Neuronal stem cell (in vitro differentiated cells): ENCODE data around the gene ORC4.
"Not testable (repeated sequence)": the region's sequence is repeated elsewhere in the genome, so short reads cannot be mapped to it uniquely, and the experiment has no call there.

ENCODE experiments used
- DNase-seq: peaks from one replicate; pipeline ENCODE4 v3.0.0-alpha.2; 2013; ENCODE audit warnings: low spot score
- H2AFZ ChIP-seq: one replicate; pipeline ENCODE4 v1.6.1; 2013; ENCODE audit warnings: mild to moderate bottlenecking, low read length, inconsistent platforms
- H2AK5ac ChIP-seq: 2 replicates; pipeline ENCODE4 v1.6.1; 2013; ENCODE audit warnings: low read depth, mild to moderate bottlenecking, inconsistent platforms, low read length, moderate library complexity, mixed read lengths
- H2BK120ac ChIP-seq: 2 replicates; pipeline ENCODE4 v1.6.1; 2013; ENCODE audit warnings: low read depth, mild to moderate bottlenecking, inconsistent platforms, low read length, moderate library complexity, mixed read lengths
- H2BK12ac ChIP-seq: one replicate; pipeline ENCODE4 v1.6.1; 2013; ENCODE audit warnings: low read length, inconsistent platforms
- H2BK15ac ChIP-seq: 2 replicates; pipeline ENCODE4 v1.6.1; 2013; ENCODE audit warnings: mild to moderate bottlenecking, low read length, inconsistent platforms, mixed read lengths
- H2BK5ac ChIP-seq: one replicate; pipeline ENCODE4 v1.6.1; 2013; ENCODE audit warnings: inconsistent platforms, mild to moderate bottlenecking, low read length, moderate library complexity
- H3K14ac ChIP-seq: one replicate; pipeline ENCODE4 v1.6.1; 2013; ENCODE audit warnings: low read length, inconsistent platforms
- H3K18ac ChIP-seq: 2 replicates; pipeline ENCODE4 v1.6.1; 2013; ENCODE audit warnings: low read length, inconsistent platforms
- H3K23ac ChIP-seq: 2 replicates; pipeline ENCODE4 v1.6.1; 2013; ENCODE audit warnings: low read depth, mild to moderate bottlenecking, mixed read lengths, low read length, inconsistent platforms; ENCODE audit not compliant: poor library complexity
- H3K27ac ChIP-seq: replicated peaks from 3 replicates; pipeline ENCODE4 v1.5.1; 2013; ENCODE audit warnings: low read length, inconsistent platforms
- H3K27me3 ChIP-seq, 3 experiments: 2 replicates each; pipeline ENCODE4 v1.6.1; 2013; ENCODE audit warnings: low read length in 3 of 3, mild to moderate bottlenecking in 2 of 3, inconsistent platforms in 1 of 3, low read depth in 1 of 3, mixed read lengths in 1 of 3, moderate library complexity in 1 of 3; ENCODE audit not compliant: control insufficient read depth in 3 of 3, insufficient read depth in 3 of 3
- H3K36me3 ChIP-seq, 2 donors: replicated peaks in 1 of 2; 2 replicates each; pipeline ENCODE4 v1.6.1; 2013; ENCODE audit warnings: low read length in 2 of 2; ENCODE audit not compliant: control insufficient read depth in 2 of 2, insufficient read depth in 2 of 2
- H3K4ac ChIP-seq: 2 replicates; pipeline ENCODE4 v1.6.1; 2013; ENCODE audit warnings: inconsistent platforms, mild to moderate bottlenecking, low read length, moderate library complexity
- H3K4me1 ChIP-seq, 2 donors: 1 replicate in 1 of 2; 2 replicates in 1 of 2; pipeline ENCODE4 v1.6.1; 2013; ENCODE audit warnings: low read length in 2 of 2, low read depth in 1 of 2; ENCODE audit not compliant: control insufficient read depth in 2 of 2, insufficient read depth in 1 of 2
- H3K4me2 ChIP-seq: one replicate; pipeline ENCODE4 v1.6.1; 2013; ENCODE audit warnings: mild to moderate bottlenecking, low read length, inconsistent platforms; ENCODE audit not compliant: insufficient read depth, poor library complexity, severe bottlenecking
- H3K4me3 ChIP-seq, 2 donors: 2 replicates each; pipeline ENCODE4 v1.5.1; 2013; ENCODE audit warnings: low read length in 2 of 2, mild to moderate bottlenecking in 2 of 2, inconsistent platforms in 1 of 2, moderate library complexity in 1 of 2
- H3K79me1 ChIP-seq: one replicate; pipeline ENCODE4 v1.6.1; 2013; ENCODE audit warnings: low read depth, mild to moderate bottlenecking, inconsistent platforms, low read length, moderate library complexity
- H3K9ac ChIP-seq: one replicate; pipeline ENCODE4 v1.6.1; 2013; ENCODE audit warnings: mild to moderate bottlenecking, low read depth, low read length, inconsistent platforms; ENCODE audit not compliant: poor library complexity
- H3K9me3 ChIP-seq, 2 donors: replicated peaks in 1 of 2; 2 replicates each; pipeline versions ENCODE3 to v1.6.1; 2013; ENCODE audit warnings: low read length in 2 of 2, mild to moderate bottlenecking in 2 of 2, inconsistent platforms in 1 of 2, low read depth in 1 of 2, mixed read lengths in 1 of 2, moderate library complexity in 1 of 2; ENCODE audit not compliant: control insufficient read depth in 2 of 2, insufficient read depth in 1 of 2
- H4K8ac ChIP-seq: one replicate; pipeline ENCODE4 v1.6.1; 2013; ENCODE audit warnings: low read depth, mild to moderate bottlenecking, inconsistent platforms, low read length, moderate library complexity
- H4K91ac ChIP-seq: one replicate; pipeline ENCODE4 v1.6.1; 2013; ENCODE audit warnings: low read length, low read depth, mild to moderate bottlenecking, inconsistent platforms; ENCODE audit not compliant: poor library complexity
- WGBS, 2 donors: extraction: QIAGEN DNeasy Blood & Tissue Kit; methylation state at CpG; one replicate each; pipeline ENCODE4 v1.1.7; 2013; ENCODE audit warnings: missing lambda C conversion rate in 2 of 2, mixed read lengths in 1 of 2; ENCODE audit not compliant: insufficient read length in 2 of 2, insufficient replicate concordance in 1 of 2; ENCODE audit errors: extremely low coverage in 2 of 2; 5-methylcytosine and 5-hydroxymethylcytosine counted together

ORC4 gene

DNA sequence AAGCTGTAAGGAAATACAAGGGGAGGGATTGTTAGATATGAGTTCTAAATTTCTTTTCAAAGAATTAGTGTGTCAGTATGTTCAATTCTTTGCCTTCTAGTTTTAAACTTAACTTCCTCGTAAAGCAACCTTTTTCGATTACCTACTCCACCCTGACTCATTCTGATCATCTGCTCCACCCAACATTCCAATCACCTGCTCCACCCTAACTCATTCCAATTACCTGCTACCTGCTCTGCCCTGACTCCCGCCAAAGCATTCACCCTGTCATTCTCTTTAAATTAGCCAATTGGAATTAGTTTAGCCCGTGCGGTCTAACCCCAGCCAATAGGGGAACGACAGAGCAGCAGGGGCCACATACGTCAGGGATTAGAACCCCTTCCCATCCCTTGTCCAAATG is 12.1 kb downstream of the ORC4 start:
- not testable (repeated sequence) for H3K4me3 ChIP-seq, H3K23ac ChIP-seq, H3K27ac ChIP-seq, H3K27me3 ChIP-seq, H2AFZ ChIP-seq, H3K4me2 ChIP-seq, H3K18ac ChIP-seq, H3K9ac ChIP-seq, H2AK5ac ChIP-seq, H4K91ac ChIP-seq, H3K14ac ChIP-seq, H3K79me1 ChIP-seq, H4K8ac ChIP-seq, H3K4me1 ChIP-seq, H2BK5ac ChIP-seq, H3K36me3 ChIP-seq, H2BK12ac ChIP-seq, H2BK120ac ChIP-seq, H3K4ac ChIP-seq, H2BK15ac ChIP-seq, DNase-seq
- no CpG with 5 or more reads among the region's 7 CpGs for WGBS, 2 donors
- peaks cover 2 to 36% of the 10 kb centered on the region in 2 donors for H3K9me3 ChIP-seq

DNA sequence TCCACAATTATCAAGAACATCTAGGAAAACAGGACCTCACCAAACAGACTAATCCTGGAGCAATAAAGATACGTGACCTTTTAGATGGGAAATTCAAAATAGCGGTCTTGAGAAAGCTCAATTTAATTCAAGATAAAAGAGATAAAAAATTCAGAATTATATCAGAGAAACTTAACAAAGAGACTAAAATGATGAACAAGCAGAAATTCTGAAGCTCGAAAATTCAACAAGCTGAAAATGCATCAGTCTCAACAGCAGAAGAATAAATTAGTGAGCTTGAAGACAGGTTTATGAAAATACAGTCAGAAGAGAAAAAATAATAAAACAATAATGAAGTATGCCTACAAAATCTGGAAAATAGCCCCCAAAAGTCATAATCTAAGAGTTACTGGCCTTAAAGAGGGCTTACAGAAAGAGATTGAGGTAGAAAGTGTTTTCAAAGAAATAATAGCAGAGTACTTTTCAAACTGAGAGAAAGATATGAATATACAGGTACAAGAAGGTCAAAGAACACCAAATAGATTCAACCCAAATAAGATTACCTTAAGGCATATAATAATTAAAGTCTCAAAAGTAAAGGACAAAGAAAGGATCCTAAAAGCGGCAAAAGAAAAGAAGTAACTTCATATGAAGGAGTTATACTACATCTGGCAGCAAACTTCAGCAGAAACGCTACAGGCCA is 13.2 kb downstream of the ORC4 start:
- no CpG with 5 or more reads among the region's 5 CpGs for WGBS, 2 donors
- Histone ChIP-seq H2BK15ac (no peak overlapping the region), H3K18ac (no peak overlapping the region), H3K4me2 (no peak overlapping the region), H3K14ac (no peak overlapping the region), H2AFZ (no peak overlapping the region), H3K23ac (no peak overlapping the region), H3K36me3 (no peaks in the 10 kb centered on the region), H3K4ac (no peak overlapping the region), H2AK5ac (no peak overlapping the region), H2BK5ac (no peak overlapping the region), H2BK120ac (no peak overlapping the region), H3K9me3 (peaks cover 2 to 32% of the 10 kb centered on the region in 2 donors), H4K8ac (no peak overlapping the region), H3K27me3 (no peaks in the 10 kb centered on the region), H3K9ac (no peak overlapping the region), H3K4me3 (no peak overlapping the region), H4K91ac (no peak overlapping the region), H3K79me1 (peaks cover 9% of the 10 kb centered on the region), H3K27ac (no peak overlapping the region), H2BK12ac (no peak overlapping the region), H3K4me1 (no peaks in the 10 kb centered on the region)
- DNase-seq, result no peak

DNA sequence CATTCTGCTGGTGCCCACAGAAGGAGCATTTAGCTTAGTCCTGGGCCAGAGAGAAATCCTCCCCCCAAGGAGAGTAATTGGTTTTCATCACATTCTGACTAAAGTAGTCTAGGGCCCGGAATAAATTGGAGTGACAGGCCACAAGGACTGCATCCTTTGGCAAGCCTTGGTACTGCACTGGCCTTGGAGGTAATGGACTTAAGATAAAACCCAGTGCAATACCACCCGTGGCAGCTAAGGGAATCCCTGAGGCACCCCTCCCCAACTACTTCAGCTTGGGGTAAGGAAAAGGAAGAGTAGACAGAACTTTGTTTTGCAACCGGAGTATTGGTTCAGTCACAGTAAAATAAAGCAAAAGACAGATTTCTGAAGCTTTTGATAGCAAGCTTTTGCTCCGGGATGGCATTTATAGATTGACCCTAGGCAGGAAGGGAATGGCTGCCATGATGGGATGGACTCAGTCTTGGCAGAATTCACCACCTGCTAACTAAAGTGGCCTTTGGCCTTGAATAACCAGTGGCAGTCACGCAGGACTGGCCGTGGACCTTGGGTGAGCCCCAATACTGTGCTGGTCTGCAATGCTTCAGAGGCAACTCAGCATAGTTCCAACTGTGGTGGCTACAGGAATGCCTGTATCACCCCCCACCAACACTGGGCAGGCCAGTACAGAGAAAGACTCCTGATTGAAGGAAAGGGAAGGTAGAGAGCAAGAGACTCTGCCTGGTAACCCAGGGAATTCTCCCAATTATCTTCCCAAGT is 14.1 kb downstream of the ORC4 start:
- Histone ChIP-seq H4K91ac (no peak overlapping the region), H3K4me2 (no peak overlapping the region)

DNA sequence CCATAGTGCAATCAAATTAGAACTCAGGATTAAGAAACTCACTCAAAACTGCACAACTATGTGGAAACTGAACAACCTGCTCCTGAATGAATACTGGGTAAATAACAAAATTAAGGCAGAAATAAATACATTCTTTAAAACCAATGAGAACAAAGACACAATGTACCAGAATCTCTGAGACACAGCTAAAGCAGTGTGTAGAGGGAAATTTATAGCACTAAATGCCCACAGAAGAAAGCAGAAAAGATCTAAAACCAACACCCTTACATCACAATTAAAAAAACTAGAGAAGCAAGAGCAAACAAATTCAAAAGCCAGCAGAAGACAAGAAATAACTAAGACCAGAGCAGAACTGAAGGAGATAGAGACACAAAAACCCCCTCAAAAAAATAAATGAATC is 18.1 kb downstream of the ORC4 start:
- not testable (repeated sequence) for H3K4me3 ChIP-seq, H3K4me1 ChIP-seq, H3K27me3 ChIP-seq, H2BK15ac ChIP-seq, H2BK120ac ChIP-seq, DNase-seq, H2BK12ac ChIP-seq, H3K27ac ChIP-seq, H3K18ac ChIP-seq, H3K4ac ChIP-seq, H4K91ac ChIP-seq, H2AFZ ChIP-seq, H2AK5ac ChIP-seq, H3K23ac ChIP-seq, H3K9ac ChIP-seq, H3K4me2 ChIP-seq, H4K8ac ChIP-seq, H2BK5ac ChIP-seq, H3K14ac ChIP-seq
- Histone ChIP-seq H3K9me3 (peaks cover 5 to 18% of the 10 kb centered on the region in 2 donors), H3K79me1 (peaks cover 11% of the 10 kb centered on the region), H3K36me3 (peaks cover 2 to 12% of the 10 kb centered on the region in 2 donors)

More for the DNA sequence above, 14.1 kb downstream of the ORC4 start:
- Histone ChIP-seq H3K23ac (no peak overlapping the region), H3K4me3 (peak overlapping the region in 1 of 2 donors; percentile 14), H2BK5ac (no peak overlapping the region), H3K79me1 (peaks cover 9% of the 10 kb centered on the region), H3K4ac (no peak overlapping the region), H3K4me1 (no peaks in the 10 kb centered on the region), H2BK15ac (no peak overlapping the region), H3K14ac (no peak overlapping the region), H2AK5ac (no peak overlapping the region), H3K9me3 (peaks cover 2 to 32% of the 10 kb centered on the region in 2 donors), H3K27me3 (no peaks in the 10 kb centered on the region), H2BK12ac (no peak overlapping the region), H3K36me3 (no peaks in the 10 kb centered on the region), H3K9ac (no peak overlapping the region), H4K8ac (no peak overlapping the region), H3K27ac (no peak overlapping the region), H3K18ac (no peak overlapping the region), H2AFZ (no peak overlapping the region), H2BK120ac (no peak overlapping the region)
- DNase-seq, result no peak
- WGBS, 2 donors, result no CpG with 5 or more reads among the region's 6 CpGs
